ENCODE measurements around the gene CHRNA1.

Gene CHRNA1

DNA sequence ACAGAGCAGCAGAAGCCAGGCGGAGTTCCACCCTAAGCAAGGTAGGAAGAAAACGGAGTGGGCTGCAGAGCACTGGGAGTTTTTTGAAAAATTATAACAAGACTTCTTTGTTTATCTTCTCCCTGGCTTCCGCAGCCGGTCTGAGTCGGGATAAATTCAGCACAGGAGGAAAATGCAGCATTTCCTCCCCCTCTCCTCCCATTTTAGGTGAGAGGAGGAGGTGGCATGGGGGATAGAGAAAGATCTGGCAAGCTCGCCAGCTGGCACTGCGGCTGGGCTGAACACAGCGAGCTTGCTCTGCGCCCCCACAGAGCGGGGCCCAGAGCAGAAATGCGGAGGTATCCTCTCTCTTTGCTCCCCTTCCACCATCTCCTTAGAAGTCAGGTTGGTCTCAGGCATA lies 17.7 kb upstream of the CHRNA1 start:
- no peak for DNase-seq

DNA sequence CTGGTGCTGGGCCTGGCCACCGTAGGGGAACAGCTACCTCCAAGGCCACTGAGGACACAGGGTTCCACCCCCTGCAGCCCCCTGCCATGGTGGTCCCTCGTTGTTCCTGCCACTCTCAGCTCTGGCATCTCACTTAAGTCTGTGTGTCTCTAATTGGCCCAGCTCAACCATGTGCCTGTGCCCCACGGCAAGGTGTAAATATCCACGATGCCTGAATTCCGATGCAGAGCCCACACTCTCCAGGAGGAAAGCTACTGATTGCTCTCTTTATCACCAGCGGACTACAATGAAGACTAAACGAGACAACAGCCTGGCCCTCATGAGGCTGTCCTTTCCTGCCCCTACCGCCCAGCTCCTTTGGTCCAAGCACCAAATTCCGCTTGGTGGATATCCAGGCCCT lies 17.0 kb upstream of the CHRNA1 start:
- no peak for DNase-seq

DNA sequence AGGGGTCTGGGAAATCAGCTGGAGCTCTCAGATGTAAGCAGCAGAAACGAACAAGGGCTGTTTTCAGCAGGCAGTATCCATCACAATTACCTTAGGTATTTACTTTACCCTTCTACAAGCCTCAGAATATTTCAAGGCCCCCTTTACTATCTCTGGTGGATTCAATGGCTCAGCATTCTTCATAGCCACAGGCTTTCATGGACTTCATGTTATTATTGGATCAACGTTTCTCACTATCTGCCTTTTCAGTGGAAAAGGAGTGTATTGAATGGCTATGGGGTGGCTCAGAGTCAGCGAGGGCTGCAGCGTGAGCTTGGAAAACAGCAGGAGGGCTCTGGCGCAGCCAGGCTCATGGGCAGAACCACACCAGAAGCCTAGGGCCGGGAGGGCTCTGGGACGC lies 16.6 kb upstream of the CHRNA1 start:
- DNase-seq, result no peak

DNA sequence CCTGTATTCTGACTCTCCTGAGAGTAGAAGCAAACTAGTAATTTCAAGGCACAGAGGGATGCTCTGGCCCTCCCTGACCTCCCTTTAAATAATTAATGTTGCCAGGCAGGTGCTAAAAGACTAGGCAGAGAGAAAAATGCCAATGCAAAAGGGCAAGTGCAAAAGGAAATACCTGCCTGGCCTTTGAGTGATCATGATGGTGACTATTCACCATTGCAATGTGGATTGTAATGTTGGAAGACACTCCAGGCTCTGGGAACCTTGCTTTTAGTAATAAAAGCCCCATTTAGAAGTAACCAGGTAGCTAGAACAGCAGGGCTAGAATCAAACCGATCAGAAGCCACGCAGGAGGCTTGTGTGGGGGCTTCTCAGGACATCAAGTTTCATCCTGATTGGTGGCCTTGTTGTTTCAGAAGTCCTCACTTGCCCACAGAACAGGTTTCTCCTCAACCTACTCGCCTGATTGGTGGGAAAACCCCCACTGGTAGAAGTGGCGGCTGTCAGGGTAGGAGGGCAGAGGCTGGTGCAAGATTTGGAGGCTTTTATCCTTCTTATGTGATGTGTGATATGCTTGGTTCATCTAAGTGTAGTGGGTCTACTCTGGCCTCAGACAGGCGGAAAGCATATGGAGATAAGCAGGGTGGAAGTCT lies 16.0 kb upstream of the CHRNA1 start:
- no peak for DNase-seq

DNA sequence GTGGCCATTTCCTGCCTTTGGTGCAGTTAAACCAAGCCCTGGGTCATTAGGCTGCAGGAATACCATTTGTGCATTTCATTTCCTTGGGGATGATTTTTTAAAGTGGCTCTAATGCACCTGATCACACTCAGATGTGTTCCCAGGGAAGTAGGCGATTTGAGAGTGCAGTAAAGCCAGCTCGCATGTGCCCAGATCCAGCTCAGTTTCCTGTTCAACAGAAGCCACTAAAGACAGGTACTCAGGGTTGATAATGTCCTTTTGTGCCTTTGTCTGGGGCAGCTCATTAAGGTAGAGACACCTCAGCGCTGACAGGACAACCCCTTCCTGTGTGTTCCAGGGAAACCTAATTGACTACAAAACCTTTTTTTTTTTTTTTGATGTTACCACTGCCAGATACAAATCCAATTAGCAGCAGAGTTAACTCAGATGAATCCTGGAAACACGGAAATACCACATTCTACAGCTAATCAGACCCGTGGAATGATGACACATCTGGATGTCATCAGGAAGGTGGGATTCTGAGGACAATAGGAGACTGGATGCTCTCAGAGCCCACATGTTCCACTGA lies 15.2 kb upstream of the CHRNA1 start:
- DNase-seq, result no peak

DNA sequence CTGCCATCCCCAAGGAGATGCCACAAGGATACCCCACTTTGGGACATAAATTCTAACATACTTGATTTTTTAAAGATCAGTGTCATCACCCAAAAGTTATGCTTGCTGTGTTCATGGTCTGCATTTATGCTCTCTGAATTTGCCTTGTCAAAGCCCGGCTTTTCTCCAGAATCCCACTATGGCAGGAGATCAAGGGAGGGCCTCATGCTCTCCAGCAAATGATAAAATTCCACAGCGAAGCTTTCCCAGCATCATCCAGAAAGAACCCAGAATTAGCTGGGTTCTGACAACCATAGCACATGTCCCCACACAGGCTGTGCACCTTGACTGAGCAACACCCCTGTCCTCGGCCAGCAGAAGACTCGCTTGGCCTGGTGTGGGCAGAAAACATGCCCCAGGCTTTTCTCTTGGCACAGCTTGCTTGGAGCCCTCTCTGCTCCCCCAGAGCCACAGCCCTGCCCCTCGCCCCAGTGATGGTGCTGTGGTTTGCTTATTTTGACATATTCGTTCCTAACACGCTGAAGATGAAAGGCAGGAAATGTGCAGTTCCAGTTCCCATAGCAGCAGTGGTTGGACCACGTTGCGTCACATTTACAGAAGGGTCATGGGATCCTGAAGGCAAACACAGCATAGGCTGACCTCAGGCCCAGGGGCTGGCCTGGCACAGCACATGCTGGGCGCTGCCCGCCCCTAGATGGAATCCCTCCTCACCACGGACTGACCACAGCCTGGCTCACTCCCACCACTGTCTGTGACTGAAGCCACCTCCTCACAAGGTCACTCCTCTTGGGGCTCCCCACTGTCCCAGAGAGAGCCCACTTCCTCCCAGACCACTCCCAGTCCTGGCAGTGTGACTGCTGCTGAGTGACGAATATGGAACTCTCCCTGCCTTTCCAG lies 14.1 kb upstream of the CHRNA1 start:
- DNase-seq, result peak; percentile 74

DNA sequence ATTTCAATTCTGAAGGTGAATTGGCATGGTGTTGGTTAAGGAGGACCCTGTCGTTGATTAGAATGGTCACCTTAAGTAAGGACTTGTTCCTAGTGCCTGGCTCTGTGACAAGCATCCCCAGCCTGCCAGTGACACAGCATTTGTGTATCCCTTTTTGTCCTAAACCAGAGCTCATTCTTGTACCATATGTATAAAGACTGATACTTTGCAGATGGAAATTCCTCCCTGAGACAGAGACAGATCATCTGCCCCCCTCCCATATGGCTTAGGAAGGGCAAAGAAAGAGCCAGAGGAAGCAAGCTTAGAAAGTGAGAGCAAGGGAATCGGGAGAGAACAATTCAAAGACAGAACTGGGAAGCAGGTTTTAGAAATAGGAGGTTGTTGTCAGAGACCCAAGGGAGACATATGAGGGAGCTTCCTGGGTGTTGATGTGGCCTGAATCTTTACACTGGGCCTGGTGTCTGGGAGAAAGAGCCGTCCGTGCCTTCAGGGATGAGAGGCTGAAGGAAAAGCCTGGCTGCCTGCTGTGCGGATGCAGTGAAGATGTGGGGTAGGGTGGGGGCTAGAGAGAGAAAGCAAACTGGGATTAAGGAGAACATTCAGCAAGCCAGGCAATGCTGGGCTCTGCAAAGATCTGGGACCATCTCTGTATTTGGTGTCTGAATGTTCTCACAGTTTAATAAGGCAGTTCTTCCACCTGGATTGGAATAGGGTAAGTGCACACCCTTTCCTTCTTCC lies 13.2 kb upstream of the CHRNA1 start:
- no peak for DNase-seq

DNA sequence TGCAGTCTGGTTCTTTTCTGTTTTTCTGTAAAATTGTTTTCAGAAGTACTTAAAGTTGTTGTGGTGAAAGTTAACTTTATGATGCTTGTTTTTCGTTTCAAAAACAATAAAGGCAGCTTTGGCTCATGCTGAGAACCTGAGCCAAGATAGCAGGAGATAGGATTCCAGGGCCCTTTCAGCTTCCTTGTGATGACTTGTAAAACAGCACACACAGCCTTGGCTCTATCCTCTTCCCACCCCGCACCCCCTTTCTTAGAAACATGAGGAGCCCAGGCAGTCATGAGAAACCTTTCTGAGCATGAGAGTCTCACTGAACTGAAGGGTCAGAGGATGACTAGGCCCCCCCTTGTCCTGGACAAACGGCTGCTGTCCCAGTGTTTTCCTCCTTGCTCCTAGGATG lies 12.4 kb upstream of the CHRNA1 start:
- DNase-seq, result no peak

DNA sequence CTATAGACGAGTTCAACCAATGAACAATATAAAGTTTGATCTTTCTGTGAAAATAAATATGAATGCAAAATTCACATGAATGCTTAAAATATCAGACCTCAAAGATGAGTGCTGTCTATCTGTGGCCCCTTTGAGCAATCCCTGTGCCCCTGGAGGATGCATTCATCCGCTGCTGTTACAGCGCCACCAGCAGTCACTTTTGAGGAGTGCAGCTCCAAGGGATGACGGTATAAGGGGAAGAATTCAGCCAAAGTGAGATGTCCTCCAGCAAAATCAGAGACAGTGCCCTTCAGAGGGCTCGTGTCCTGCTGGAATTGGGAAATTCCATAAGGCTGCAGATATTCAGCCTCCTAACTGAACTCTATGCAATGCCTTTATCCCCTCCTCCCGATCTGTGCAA lies 12.0 kb upstream of the CHRNA1 start:
- DNase-seq, result no peak

DNA sequence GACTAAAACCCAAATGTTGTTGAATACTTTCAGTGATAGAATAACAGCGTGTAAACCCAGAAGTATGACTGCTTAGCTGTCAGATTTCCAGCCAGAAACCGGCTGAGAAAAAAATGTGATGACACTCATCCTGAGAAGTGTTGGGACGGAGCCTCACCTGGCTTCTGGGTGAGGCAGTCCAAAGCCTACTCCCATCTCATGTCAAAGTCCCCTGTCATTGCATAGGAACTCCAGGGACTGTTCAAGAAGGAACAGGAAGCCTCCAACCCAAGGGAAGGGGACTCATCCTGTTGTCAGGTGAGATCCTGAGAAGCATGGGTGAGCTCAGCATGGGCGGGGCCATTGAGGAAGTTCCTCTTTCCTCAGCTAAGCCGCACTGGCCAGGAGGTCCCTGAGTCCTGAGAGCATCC lies 11.3 kb upstream of the CHRNA1 start:
- DNase-seq, result no peak

DNA sequence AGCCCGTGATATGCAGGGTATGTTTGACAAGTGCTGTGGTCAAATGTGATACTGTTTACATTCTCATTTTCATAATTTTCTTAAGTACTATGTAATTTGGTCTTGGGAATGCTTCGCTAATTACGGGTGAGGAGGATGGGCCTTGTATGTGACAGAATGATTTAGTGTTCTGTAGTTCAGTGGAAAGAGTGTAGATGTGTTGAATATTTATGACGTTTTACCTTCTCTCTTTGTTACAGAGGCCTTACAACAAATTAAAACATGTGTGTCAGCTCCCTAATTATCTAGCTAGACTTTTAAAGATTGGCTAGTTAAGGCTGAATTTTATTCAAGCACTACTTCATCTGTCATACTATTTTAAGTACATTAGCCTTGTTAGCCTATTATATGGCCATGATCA lies 10.6 kb upstream of the CHRNA1 start:
- DNase-seq, result no peak

DNA sequence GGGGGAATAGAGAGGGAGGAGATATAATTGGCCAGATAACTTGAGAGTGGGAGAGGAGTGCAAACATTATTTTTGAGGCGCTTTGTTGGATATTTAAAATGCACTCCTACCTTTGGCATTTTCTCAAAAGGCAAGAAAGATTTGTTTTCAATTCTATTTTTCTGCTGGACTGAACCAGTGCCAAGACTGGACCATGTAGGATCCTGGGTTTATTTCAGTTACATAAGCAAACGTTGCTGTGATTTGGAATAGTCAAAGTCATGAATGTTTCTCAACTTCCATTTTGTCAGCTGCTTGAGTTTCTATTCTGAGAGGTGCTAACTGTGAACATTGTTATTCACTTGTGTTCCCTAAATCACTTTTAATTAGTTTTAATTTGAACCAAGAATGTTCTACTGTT lies 8.9 kb upstream of the CHRNA1 start:
- DNase-seq, result no peak

DNA sequence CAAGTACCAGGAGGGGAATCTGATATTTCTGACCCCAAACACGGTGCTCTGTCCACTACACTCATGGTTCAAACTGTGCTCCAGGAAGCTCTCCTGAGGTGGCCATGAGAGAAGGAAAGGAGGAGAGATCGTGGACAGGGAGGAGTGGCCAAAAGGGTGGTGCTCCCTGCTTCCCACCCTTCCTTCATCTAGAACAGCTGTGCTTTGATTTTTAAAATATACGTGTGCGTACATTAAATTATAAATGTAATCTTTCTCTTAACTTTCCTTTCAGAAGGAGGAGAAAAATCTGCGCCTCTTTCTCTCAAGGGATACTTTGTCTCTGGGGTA lies 8.2 kb upstream of the CHRNA1 start:
- DNase-seq, result no peak

DNA sequence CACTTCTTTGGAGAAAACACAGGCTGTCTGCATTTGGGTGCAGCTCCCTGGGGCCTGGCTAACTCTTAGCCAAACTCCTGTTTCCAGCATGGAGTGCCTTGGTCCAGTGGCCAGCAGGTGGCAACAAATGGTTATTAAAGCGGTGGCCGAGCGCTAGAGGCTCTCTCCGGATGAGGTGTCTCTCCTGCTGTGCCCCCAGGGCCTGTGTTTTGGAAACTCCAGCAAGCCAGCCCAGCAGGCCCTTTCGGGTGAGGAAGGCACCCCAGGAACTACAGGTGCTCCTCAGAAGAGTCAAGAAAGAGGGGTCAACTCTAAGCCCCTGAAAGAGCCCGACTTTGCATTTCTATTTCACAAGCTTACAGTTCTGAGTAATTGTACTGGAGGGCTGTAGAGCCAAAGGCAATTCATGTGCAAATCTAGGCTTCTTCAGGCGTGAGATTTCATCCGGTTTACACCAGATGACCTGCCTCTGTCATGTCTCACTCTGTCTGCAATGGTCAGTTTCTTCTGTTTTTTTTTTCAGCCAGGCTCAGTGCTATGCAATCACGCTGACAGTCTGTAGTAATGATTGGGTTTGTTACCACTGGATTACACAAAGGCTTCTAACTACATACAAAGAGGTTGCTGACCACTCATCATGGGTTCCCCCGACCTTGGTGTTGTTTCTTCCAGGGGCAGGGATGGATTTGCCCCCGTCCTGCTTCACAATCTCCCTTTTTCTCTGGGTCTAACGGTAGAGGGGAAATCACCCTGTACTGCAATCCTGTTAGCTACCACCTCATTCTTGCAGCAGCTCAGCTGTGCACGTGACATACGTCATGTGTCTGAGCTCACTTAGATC lies 7.6 kb upstream of the CHRNA1 start:
- DNase-seq, result peak; percentile 55

DNA sequence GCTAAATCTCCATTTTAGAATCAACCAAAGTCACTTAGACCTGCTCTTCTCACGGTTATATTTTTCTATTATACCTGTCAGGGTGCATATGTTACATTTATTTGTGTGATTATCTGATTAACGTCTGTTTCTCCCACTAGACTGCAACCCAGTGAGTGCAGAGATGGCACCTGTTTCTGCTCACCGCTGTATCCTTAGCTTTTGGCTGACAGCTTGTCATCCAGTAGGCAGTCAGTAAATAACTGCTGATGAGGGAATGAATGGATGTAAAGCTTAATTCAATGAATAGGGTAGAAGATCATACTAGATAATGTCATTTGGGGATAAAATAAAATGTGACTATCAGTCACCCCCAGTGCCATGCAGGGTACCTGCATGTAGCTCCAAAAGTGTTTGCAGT lies 6.9 kb upstream of the CHRNA1 start:
- no peak for DNase-seq

DNA sequence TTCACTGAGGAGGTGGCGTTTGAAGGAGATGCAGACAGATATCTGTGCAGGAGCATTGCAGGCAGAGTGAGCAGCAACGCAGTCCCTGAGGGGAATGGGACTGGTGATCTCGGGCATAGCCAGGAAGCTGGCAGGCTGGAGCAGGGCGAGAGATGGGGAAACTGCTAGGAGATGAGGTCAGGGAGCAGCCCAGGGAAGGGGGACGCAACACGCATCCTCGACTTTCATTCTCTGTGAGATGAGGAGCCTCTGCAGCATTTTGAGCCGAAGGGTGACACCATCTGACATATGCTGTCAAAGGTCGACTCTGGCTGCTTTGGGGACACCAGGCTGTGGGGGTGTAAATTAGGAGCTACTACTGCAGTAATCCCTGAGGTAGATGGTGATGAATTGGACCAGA lies 4.3 kb upstream of the CHRNA1 start:
- DNase-seq, result no peak

DNA sequence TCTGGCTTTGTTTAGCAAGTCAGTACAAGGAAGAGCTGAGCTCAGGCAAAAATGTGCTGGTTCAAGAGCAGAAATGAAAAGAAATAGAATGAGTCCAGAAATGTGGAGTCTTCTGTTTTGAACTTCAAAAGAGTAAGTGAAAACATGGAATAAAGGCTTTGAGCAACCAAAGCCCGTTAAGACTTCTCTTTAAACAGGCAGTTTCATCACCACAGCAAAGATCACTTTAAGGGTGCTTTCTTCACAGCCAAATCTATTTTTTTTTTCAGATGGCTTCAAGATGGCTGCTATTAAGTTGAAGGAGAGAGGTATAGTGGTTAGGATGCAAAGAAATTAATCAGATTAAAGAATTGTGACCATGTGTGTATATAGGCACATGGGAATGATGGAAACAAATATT lies 2.0 kb upstream of the CHRNA1 start:
- no peak for DNase-seq

DNA sequence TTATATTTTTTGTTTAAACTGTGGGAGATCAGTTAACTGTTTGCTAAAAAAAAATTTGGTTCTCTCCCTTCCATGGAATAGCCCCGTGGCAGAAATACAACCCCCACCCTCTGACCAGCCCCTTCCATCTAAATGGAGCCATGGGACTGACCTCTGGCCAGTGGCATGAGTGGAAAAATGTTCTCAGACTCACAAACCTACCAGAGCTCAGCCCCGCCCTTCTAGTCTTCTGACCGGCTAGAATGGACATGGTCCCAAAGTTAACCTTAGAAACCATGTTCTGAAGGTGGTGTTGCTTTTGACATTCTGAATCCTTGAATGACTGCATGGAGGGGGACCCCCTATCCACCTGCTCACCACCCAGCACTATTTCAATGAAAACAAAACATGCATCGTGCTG lies 1.3 kb upstream of the CHRNA1 start:
- no peak for DNase-seq

DNA sequence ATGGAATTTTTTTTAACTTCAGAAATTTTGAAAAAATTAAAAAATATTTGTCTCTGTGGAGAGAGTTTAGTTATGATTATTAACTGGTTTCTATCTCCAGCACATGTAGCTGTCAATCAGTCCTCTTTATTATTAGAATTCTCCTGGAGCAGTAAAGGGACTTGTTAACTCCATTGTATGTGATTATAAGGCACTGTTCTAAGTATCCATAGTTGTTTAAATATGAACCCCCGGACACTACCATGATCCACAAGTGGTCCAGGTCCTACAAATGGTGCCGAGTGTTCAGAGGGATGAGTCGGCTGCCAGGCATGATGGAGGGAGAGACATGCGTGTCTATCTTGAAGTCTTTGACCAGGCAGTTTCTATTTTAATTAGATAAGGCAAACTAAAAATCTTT lies 492 bp downstream of the CHRNA1 start:
- no peak for DNase-seq

DNA sequence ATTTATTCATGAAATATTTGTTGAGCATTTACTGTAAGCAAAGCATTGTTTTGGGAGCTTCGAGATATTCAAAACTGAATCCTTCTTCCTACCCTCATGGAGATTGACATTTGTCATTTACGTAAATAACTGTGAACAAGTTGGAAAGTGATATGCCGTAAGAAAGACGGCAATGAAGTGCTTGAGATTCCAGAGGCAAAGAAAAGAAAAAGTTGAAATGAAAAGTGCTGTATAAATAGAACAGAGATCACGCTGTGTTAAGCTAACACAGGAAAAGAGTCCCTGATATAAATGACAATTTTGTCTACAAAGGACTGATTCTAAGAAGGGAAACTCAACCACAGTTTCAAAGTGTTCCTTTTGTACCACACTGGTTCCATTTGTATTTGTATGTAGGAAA lies 1.8 kb downstream of the CHRNA1 start:
- DNase-seq, result no peak

DNA sequence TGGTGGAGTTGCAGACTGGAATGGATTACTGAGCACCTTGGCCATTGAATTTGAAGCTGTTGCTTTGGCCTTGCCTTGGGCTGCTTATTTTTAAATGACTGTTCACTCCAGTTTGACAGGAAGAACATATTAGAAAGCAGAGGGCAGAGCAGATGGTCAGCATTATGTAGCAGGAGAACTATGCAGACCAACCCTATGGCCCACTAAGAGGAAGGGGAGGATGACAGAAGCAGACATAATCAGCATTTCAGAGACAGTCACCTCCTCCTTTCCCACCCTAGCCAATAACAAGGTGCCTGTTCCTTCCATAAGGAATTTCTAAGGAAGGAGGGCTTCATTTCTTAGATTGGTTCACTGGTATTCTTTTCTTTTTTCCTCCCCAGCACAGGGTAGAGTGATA lies 2.4 kb downstream of the CHRNA1 start:
- DNase-seq, result no peak

DNA sequence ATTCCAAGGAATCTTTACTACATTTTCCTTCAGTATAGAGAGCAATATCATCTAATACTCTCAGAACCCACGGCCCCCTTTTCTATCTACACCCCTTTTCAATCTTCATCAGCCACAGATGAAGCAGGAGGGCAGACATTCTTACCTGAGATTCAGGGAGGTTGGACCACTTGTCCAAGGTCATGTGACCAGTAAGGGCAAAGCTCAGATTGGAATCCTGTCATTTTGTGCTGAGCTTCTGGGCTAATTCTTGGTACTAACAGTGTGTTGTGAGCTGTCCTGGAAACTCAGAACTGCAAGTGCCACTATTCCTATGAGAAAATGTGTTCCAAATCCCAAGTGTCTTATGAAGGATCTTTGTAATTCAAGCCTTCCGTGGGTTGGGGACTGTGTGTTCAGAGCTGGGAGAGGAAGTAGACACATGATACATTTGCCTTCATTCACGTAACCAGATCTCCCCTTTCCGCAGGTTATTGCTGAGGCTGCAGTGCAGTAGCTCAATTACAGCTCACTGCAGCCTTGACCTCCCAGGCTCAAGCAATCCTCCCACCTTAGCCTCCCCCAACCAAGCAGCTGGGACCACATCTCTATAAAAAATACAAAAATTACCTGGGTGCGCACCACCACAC lies 3.3 kb downstream of the CHRNA1 start:
- DNase-seq, result no peak

All from activated T-cell treated with anti-CD3 and anti-CD28 coated beads, Interleukin-2, amount 50 U/mL, for 1 hour (primary cell).